Measurements from ENCODE around the gene ZNF418. TPM values are rescaled to one million over a fixed set of nuclear protein-coding genes. Genes with fewer than 3 reads are reported as not detected.

ZNF418 gene
- total and polyA plus RNA-seq, 2 of the 8 experiments (the other 6 are each of a cell fraction or from before 2014, with no cell fraction given), result 10.5 to 18.8 TPM

GRCh38 chr19:57961785-57962184 lies 26.6 kb upstream of the ZNF418 start (continued):
- TF ChIP-seq PHF8 (conservative IDR thresholded peaks at IDR 0.05; ENCODE audit: low read depth, low read length), result no peak
- TF ChIP-seq RFX5 (IDR thresholded peaks at IDR 0.05; ENCODE audit: borderline replicate concordance, low read depth, low read length), result no peak
- no peak for TF ChIP-seq JUND (IDR thresholded peaks at IDR 0.05; ENCODE audit: low read length)
- no peak for TF ChIP-seq MAFK (IDR thresholded peaks at IDR 0.05; ENCODE audit: low read depth, low read length)
- no peak for TF ChIP-seq TEAD4 (IDR thresholded peaks at IDR 0.05; ENCODE audit: low read depth, low read length)
- no peak for TF ChIP-seq KDM1A (IDR thresholded peaks at IDR 0.05; ENCODE audit: borderline replicate concordance, low read length)
